NCI-H2196 treated with DMSO at 0.1 percent for 48 hours (cell line): ENCODE measurements around the gene CPN2.

ENCODE experiments used
- DNase-seq: peaks from one replicate; lab custom pipeline; 2025; ENCODE audit not compliant: unreplicated experiment; lab: John Stamatoyannopoulos, UW

The CPN2 gene

DNA sequence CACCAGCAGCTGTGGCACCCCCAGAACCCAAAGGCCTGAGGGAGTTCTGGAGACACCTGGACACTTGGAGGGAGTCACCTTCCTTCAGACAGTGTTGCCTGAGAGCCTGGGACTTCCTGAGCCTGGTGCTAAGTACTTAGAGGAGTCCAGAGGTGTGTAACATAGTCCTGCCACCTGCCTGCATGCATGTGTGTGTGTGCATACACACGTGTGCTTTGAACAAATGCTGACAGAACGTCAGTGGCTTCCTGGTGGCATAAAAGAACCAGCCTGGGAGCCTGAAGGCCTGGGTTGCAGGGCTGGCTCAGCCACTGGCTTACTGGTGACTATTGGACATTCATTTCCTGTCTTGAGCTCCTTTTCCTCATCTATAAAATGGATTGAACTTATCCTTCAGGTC, 3.2 kb upstream of the CPN2 start:
- DNase-seq: no peak

DNA sequence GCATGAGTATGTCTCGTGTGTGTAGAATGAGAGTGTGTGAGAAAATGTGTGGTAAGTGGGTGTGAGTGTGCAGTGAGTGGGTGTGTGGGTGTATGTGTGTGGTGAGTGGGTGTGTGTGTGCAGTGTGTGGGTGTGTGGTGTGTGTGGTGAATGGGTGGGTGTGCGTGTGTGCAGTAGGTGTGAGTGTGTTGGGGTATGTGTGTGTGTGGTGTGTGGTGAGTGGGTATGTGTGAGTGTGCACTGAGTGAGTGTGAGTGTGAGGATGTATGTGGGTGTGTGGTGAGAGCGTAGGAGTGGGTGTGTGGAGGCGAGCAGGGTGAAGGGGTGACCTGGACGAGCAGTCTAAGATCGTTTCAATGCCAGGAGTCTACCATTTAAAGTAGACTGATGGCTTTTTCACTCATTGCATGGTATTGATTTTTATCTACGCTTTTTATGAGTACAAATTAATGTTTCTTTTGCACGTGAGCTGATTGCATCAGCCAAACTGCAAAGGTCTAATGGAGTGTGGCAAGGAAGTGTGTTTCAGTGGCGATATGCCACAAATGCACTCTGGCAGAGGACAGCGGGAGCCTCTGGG, 1.6 kb upstream of the CPN2 start:
- DNase-seq: no peak

DNA sequence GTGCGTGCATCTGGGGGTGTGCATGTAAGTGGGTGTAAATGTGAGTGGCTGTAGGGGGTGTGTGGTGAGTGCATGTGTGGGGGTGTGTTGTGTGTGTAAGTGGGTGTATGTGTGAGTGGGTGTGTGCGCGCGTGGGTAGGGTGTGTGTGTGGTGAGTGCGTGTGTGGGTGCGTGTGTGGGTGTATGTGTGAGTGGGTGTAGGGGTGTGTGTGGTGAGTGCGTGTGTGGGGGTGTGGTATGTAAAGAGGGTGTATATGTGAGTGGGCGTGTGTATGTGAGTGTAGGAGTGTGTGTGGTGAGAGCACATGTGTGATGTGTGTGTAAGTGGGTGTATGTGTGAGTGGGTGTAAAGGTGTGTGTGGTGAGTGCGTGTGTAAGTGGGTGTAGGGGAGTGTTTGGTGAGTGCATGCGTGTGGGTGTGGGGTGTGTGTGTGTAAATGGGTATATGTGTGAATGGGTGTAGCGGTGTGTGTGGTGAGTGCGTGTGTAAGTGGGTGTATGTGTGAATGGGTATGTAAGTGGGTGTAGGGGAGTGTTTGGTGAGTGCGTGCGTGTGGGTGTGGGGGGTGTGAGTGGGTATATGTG, 916 bp upstream of the CPN2 start:
- DNase-seq: no peak

- no peak for DNase-seq
Measured at GRCh38 chr3:194350726-194351071, 429 bp downstream of the CPN2 start.

- no peak for DNase-seq
Measured at GRCh38 chr3:194348354-194348753, 2.8 kb downstream of the CPN2 start.

GRCh38 chr3:194346621-194347020, 4.5 kb downstream of the CPN2 start:
- no peak for DNase-seq

GRCh38 chr3:194346035-194346434, 5.1 kb downstream of the CPN2 start:
- DNase-seq: no peak

- no peak for DNase-seq
Measured at GRCh38 chr3:194344012-194344411, 7.1 kb downstream of the CPN2 start.

DNA sequence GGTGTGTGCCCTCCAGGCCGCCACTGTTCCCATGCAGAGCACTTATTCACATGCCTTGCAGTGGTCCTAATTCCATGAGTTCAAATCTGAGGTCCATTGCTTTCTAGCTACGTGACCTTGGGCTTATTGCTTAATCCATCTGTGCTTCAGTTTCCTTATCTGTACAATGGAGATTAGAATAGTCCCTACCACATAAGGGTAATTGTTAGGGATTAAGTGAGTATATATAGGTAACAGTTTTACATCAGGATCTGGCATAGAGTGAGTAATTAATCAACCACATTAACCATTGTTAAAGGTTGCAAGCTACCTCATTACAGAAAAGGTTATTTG, 7.6 kb downstream of the CPN2 start:
- DNase-seq: no peak

DNA sequence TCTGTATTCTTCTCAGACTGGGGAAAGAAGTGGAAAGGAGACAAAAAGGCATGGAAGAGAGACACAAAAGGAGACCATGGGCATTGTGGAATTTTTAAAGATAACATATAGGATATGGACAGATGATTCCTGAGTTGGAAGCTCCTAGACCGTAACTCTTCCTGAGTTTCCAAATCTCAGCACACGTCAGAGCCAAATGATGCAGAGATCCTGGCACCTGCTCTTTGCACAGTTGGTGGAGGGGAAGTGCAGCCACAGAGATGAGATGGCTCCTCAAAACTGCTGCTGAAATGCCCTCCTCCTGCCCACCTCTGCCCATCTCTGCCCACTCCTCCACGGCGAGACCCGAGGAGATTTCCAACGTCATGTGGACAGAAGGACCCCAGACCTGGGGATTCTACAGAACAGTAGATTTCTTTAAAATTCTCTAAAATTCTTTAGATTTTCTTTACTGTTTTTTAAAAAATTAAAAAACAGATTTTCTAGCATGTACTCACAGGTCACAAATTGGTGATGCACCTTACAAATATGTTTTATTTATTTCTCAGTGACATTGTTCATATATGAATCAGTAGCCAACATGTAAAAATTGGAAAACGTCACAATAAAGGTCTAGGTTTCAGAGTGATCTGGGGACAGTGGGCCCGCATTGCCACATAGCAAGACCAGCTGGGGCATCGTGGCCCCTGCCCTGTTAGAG, 8.1 kb downstream of the CPN2 start:
- no peak for DNase-seq

- no peak for DNase-seq
Measured at GRCh38 chr3:194340757-194341400, 10.2 kb downstream of the CPN2 start.

DNA sequence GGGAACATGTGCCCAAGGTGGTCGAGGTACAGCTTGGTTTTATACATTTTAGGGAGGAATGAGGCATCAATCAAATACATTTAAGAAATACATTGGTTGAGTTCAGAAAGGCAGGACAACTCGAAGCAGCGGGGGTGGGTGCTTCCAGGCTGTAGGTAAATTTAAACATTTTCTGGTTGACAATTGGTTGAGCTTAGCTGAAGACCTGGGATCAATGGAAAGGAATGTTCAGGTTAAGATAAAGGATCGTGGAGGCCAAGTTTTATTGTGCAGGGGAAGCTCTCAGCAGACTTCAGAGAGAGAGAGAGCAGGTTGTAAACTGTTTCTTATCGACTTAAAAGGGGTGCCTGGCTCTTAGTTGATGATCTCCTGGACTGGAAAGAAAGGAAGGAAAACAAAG, 11.3 kb downstream of the CPN2 start:
- no peak for DNase-seq

DNA sequence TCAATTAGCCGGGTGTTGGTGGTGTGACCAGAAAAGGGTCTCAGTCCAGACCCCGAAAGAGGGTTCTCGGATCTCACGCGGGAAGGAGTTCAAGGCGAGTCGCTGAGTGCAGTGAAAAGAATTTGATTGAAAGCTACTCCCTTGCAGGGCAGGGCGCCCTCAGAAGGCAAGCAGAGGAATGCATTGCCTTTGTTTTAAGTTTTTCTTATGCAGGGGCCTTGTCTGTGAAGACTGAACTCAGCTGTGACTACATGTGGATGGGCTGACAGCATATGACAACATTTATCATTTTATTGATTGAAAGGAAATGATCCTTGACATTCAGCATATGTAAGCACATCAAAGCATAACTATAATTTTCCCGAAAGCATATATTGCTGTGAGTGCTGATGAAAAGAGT, 11.8 kb downstream of the CPN2 start:
- DNase-seq: no peak

DNA sequence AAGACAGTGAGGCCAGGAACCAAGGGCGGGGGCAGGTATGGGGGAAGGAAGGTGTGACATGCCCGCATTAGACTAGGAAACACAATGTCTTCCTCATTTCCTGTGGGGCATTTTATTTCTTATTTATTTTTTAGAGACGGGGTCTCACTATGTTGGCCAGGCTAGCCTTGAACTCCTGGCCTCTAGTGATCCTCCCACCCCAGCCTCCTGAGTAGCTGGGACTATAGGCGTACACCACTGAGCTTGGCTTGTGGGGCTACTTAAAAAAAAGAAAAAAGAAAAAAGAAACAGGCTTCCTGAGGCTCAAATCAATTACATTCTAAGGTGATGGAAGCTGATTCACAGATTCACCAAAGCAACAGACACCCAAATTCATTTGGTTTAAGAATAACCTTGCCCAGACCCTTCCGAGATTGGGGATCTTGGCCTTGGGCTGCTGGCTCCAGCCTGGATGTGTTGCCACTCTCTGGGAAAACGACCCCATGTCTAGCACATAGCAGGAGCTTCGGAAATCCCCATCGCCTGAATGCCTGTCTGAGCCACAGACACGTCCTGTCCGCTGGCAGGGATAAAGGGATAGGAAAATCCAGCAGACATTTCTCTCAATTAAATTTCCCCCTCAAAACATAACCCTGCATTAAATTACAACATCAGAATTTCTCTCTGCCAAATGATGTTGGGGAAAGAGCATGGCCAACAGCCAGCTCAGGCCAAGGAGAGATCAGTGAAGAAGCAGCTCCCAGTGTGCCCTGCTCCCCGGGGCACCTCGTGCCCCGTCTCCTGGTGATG, 13.0 kb downstream of the CPN2 start:
- no peak for DNase-seq

GRCh38 chr3:194336601-194337355, 14.3 kb downstream of the CPN2 start:
- no peak for DNase-seq

DNA sequence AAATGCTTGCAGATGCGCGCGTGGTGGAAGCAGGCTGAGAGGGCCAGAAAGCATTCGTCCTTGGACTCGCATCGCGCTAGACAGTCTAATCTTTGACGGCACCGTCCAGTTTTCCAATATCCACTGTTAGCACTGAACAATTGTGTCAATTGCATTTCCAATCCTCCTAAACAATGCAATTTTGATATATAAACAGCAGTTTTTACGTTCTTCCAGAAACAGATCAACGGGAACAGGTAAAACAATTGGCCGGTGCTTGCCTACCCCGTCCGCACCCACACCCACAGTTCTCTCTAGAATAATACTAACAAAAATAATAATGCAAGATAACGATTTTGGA, 17.2 kb downstream of the CPN2 start:
- no peak for DNase-seq

GRCh38 chr3:194333212-194333980, 17.7 kb downstream of the CPN2 start:
- no peak for DNase-seq

GRCh38 chr3:194332858-194333211, 18.3 kb downstream of the CPN2 start:
- DNase-seq: no peak

- DNase-seq: no peak
Measured at GRCh38 chr3:194330579-194330978, 20.5 kb downstream of the CPN2 start.

DNA sequence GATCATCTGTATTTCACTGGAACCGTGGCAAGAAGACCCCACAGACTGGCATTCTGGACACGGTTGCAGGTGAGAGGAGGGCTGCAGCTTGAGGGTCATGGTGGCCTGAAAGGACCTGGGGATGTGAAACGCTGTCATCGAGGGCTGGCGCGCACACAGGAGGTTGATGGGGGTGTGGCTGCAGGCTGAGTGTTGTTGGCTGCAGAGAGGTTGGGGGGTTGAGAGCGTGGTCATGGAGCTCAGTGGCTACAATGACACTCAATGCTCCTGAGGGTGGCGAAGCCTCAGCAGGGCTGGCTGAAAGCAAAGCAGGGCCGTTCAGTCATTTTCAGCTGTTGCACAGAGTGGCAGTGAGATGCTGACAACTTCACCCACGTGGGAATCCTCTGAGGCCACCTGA, 21.0 kb downstream of the CPN2 start:
- DNase-seq: no peak

DNA sequence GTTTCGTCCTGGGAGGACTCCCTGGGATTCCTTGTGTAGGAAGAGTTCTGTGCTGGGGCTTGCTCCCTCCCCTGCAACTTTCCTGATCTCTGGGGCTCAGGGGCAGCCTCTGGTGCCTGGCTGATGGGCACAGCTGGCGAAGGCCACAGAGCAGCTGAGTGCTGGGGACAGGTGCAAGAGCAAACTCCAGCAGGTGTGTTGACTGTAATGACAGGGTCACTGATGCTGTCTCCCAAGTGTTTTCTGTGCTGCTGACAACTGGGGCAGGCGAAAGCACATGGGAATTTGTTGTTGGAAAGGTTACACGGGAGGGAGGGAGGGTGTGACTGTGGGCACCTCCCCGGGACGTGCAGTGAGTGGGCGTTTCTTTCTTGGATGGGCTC, 21.6 kb downstream of the CPN2 start:
- no peak for DNase-seq
